HepG2 (cell line): ENCODE data around the gene VAV2. TPM values are rescaled to one million over a fixed set of nuclear protein-coding genes. Genes with fewer than 3 reads are reported as not detected.

Experiments
- ATAC-seq: fragments of 200-7000 bp; cut with Tn5 transposase; 3 replicates; pipeline ENCODE4 v1.9.1; 2020; ENCODE audit warnings: mild to moderate bottlenecking, moderate library complexity
- BruUV-seq: library from RNA; stranded (reverse); fragments of 400-500 nt; replicated peaks from 2 replicates; lab custom pipeline; 2021; lab: Mats Ljungman, UMichigan
- CTCF ChIA-PET: fragments of 300-600 bp; formaldehyde crosslinking; extraction: SDS; loops from one replicate; lab custom pipeline; 2021; ENCODE audit warnings: low total read pairs, inconsistent platforms, low intra/inter-chr PET ratio; lab: Yijun Ruan, JAX
- POLR2A ChIA-PET: fragments of 350-600 bp; sonication (Branson Sonifier 250); formaldehyde crosslinking; loops from one replicate; lab custom pipeline; 2020; ENCODE audit warnings: antibody characterized with exemption, inconsistent platforms; lab: Yijun Ruan, JAX
- DNase-seq: peaks from one replicate; pipeline ENCODE4 v3.0.0-alpha.2; 2015; ENCODE audit warnings: low spot score
- FAIRE-seq: peaks from 3 replicates; lab custom pipeline; 2011; peaks lifted over from hg19 to GRCh38; lab: Jason Lieb, UNC
- H2AFZ ChIP-seq: one replicate; pipeline ENCODE4 v1.6.1; 2011; ENCODE audit warnings: low read length, inconsistent platforms
- H3K27ac ChIP-seq: fragments of 300-600 bp; 3 replicates; pipeline ENCODE4 v1.8.0; 2011; ENCODE audit warnings: mixed run types, mild to moderate bottlenecking, mixed read lengths, low read length, inconsistent platforms; ENCODE audit not compliant: insufficient read depth; ENCODE audit errors: extremely low read length
- H3K27me3 ChIP-seq, 2 experiments: fragments of 200-600 bp in 1 of 2; 2 replicates in 1 of 2; 3 replicates in 1 of 2; pipeline versions ENCODE4 v1.6.0 to v1.8.0; 2011; ENCODE audit warnings: low read length in 2 of 2, mild to moderate bottlenecking in 2 of 2, moderate library complexity in 2 of 2, inconsistent platforms in 1 of 2; ENCODE audit not compliant: insufficient read depth in 2 of 2, control insufficient read depth in 1 of 2
- H3K36me3 ChIP-seq, 2 experiments: fragments of 200-600 bp in 1 of 2; replicated peaks in 1 of 2; 2 replicates in 1 of 2; 3 replicates in 1 of 2; pipeline versions ENCODE4 v1.5.1 to v1.8.0; 2011; ENCODE audit warnings: low read length in 2 of 2, inconsistent platforms in 1 of 2; ENCODE audit not compliant: insufficient read depth in 2 of 2, control insufficient read depth in 1 of 2
- H3K4me1 ChIP-seq: 2 replicates; pipeline ENCODE4 v1.5.1; 2012; ENCODE audit warnings: low read length, inconsistent platforms; ENCODE audit not compliant: insufficient read depth
- H3K4me2 ChIP-seq: 2 replicates; pipeline ENCODE4 v1.6.0; 2011; ENCODE audit warnings: low read depth, low read length, inconsistent platforms
- H3K4me3 ChIP-seq, 3 experiments: fragments of 200-600 bp in 1 of 3; sonication (generic), shearing (Covaris generic) in 1 of 3; replicated peaks in 1 of 3; 2 replicates each; pipeline ENCODE4 v1.5.1; 2011 to 2016; ENCODE audit warnings: low read length in 3 of 3, inconsistent platforms in 2 of 3, low read depth in 2 of 3, mild to moderate bottlenecking in 2 of 3, control low read depth in 1 of 3, mixed read lengths in 1 of 3; ENCODE audit not compliant: insufficient read depth in 1 of 3
- H3K79me2 ChIP-seq: one replicate; pipeline ENCODE4 v1.6.1; 2011; ENCODE audit warnings: low read length, inconsistent platforms; ENCODE audit not compliant: insufficient read depth
- H3K9ac ChIP-seq: 2 replicates; pipeline ENCODE4 v1.6.0; 2011; ENCODE audit warnings: mild to moderate bottlenecking, low read depth, low read length, inconsistent platforms; ENCODE audit not compliant: insufficient read depth
- H3K9me3 ChIP-seq: 2 replicates; pipeline ENCODE4 v1.5.1; 2012; ENCODE audit warnings: mild to moderate bottlenecking, low read length
- H4K20me1 ChIP-seq: 2 replicates; pipeline ENCODE4 v1.6.0; 2011; ENCODE audit warnings: inconsistent platforms, mild to moderate bottlenecking, low read length, moderate library complexity; ENCODE audit not compliant: insufficient read depth
- AGO2 ChIP-seq: fragments of 200-400 bp; formaldehyde crosslinking; optimal IDR thresholded peaks from 2 replicates; pipeline ENCODE3; 2017; ENCODE audit warnings: mild to moderate bottlenecking, low read depth, low read length, moderate library complexity
- DNMT3B ChIP-seq: conservative IDR thresholded peaks from 2 replicates; pipeline ENCODE4 v1.6.1; 2016; ENCODE audit warnings: missing biosample characterization, control low read depth
- HOXD1 ChIP-seq: sonication (generic); formaldehyde crosslinking; IDR thresholded peaks from 2 replicates; pipeline ENCODE4 v1.5.0; 2020; ENCODE audit warnings: missing genetic modification reagents
- KAT8 ChIP-seq: IDR thresholded peaks from 2 replicates; pipeline ENCODE4 v1.6.1; 2016; ENCODE audit warnings: missing genetic modification reagents, missing compliant biosample characterization
- KMT2B ChIP-seq: IDR thresholded peaks from 2 replicates; pipeline ENCODE4 v1.6.1; 2016; ENCODE audit warnings: missing genetic modification reagents, missing compliant biosample characterization
- NFKB2 ChIP-seq: sonication (generic); formaldehyde crosslinking; IDR thresholded peaks from 2 replicates; pipeline ENCODE4 v1.4.0; 2020; ENCODE audit warnings: missing genetic modification reagents, borderline replicate concordance
- RARG ChIP-seq: sonication (generic); formaldehyde crosslinking; IDR thresholded peaks from 2 replicates; pipeline ENCODE4 v1.4.0; 2020; ENCODE audit warnings: low read depth, mild to moderate bottlenecking, missing genetic modification reagents
- SIN3A ChIP-seq: IDR thresholded peaks from 2 replicates; pipeline ENCODE4 v1.6.1; 2011; ENCODE audit warnings: low read depth, mild to moderate bottlenecking, control low read depth, low read length, borderline replicate concordance
- SMAD1 ChIP-seq: sonication (generic); formaldehyde crosslinking; IDR thresholded peaks from 2 replicates; pipeline ENCODE4 v1.4.0; 2020; ENCODE audit warnings: missing genetic modification reagents, low read depth, mild to moderate bottlenecking, borderline replicate concordance
- SMAD9 ChIP-seq: sonication (generic); formaldehyde crosslinking; IDR thresholded peaks from 2 replicates; pipeline ENCODE4 v1.5.1; 2020; ENCODE audit warnings: mild to moderate bottlenecking, missing genetic modification reagents
- SNRNP70 ChIP-seq: fragments of 200-400 bp; formaldehyde crosslinking; IDR thresholded peaks from 2 replicates; pipeline ENCODE4 v1.6.1; 2017; ENCODE audit warnings: mild to moderate bottlenecking, low read depth, low read length, moderate library complexity
- THAP11 ChIP-seq: IDR thresholded peaks from 2 replicates; pipeline ENCODE4 v1.6.1; 2016; ENCODE audit warnings: missing biosample characterization, missing genetic modification reagents
- ZFP1 ChIP-seq: IDR thresholded peaks from 2 replicates; pipeline ENCODE4 v1.6.1; 2016
- ZNF263 ChIP-seq: sonication (generic); formaldehyde crosslinking; IDR thresholded peaks from 2 replicates; pipeline ENCODE4 v1.4.0; 2020; ENCODE audit warnings: missing genetic modification reagents
- ZNF776 ChIP-seq: sonication (generic); formaldehyde crosslinking; IDR thresholded peaks from 2 replicates; pipeline ENCODE4 v1.4.0; 2020; ENCODE audit warnings: mild to moderate bottlenecking, missing genetic modification reagents
- WGBS: methylation state at CpG from one replicate; pipeline ENCODE4 v1.1.6; 2017; ENCODE audit warnings: low lambda C conversion rate; 5-methylcytosine and 5-hydroxymethylcytosine counted together
- in situ Hi-C: cut with HindIII; loops from 2 replicates; pipeline ENCODE4 v1.10.0; 2017; ENCODE audit warnings: low pct_unique_long_range_greater_than_20kb; ENCODE audit not compliant: extremely low pct_ligation_motif_present
- intact Hi-C: fragments of 100-400 bp; cut with micrococcal nuclease; formaldehyde crosslinking; loops from one replicate; pipeline ENCODE4 v1.10.0; 2022; ENCODE audit not compliant: unreplicated experiment
- polyA plus RNA-seq, 8 experiments: library from polyadenylated mRNA; depleted of rRNA in 3 of 8; stranded (reverse) in 7 of 8; unstranded in 1 of 8; fragments of >200 nt; fragmentation: Illumina TruSeq in 4 of 8; extraction: Trizol in 4 of 8; gene quantifications; 2 replicates each; pipeline versions ENCODE4 v1.2.1 to v1.2.3, GENCODE V29; 2011 to 2016; ENCODE audit warnings: low read depth in 4 of 8, missing spikeins in 1 of 8, mixed read lengths in 1 of 8; ENCODE audit not compliant: insufficient read depth in 1 of 8
- total RNA-seq, 5 experiments: library from RNA; depleted of rRNA; stranded (reverse); fragments of >200 nt; fragmentation: Illumina TruSeq; extraction: Trizol; gene quantifications; 2 replicates each; pipeline ENCODE4 v1.2.3, GENCODE V29; 2016; ENCODE audit warnings: low read depth in 1 of 5
- TF ChIP-seq, protein P1 (sequence below): sonication (generic); formaldehyde crosslinking; IDR thresholded peaks from 2 replicates; pipeline ENCODE4 v1.5.1; 2020; ENCODE audit warnings: missing genetic modification reagents, mild to moderate bottlenecking, borderline replicate concordance
- TF ChIP-seq, protein P2 (sequence below): IDR thresholded peaks from 2 replicates; pipeline ENCODE4 v1.6.1; 2016

Gene VAV2
- total and polyA plus RNA-seq, 2 of the 13 experiments (the other 11 are each of a cell fraction or from before 2014, with no cell fraction given), result 22.5 to 22.9 TPM

- ATAC-seq (no peak), DNase-seq (no peak), FAIRE-seq (no peak)
- CTCF ChIA-PET, result no interaction called here
- no peak overlapping the region for H2AFZ ChIP-seq
- 97% methylated on average over 7 of the region's 18 CpGs for WGBS
- no TSS peak for BruUV-seq
- in situ Hi-C loops, result no loop called here
- H3K4me1 ChIP-seq, result peaks cover 38% of the 10 kb centered on the region
- intact Hi-C loops, result no loop called here
- peaks cover 88% of the 10 kb centered on the region for H3K79me2 ChIP-seq
- no peaks in the 10 kb centered on the region for H3K27me3 ChIP-seq
- POLR2A ChIA-PET, result no interaction called here
- H3K27ac ChIP-seq, result no peak overlapping the region
- TF ChIP-seq RARG (no peak), AGO2 (peak; percentile 36)
- H3K4me2 ChIP-seq, result no peak overlapping the region
- peaks cover 45% of the 10 kb centered on the region for H4K20me1 ChIP-seq
- H3K36me3 ChIP-seq, result peaks cover 0 to 2% of the 10 kb centered on the region in 2 experiments; a peak in 3 of 5 replicates
- peaks cover 7% of the 10 kb centered on the region; the same call in 1 of the 2 replicates for H3K9me3 ChIP-seq
- no peak overlapping the region for H3K4me3 ChIP-seq
- H3K9ac ChIP-seq, result no peak overlapping the region
Measured at GRCh38 chr9:133961226-133962165, 30.6 kb downstream of the VAV2 start.

- ATAC-seq (peak; percentile 20; the same call in 1 of the 3 replicates), DNase-seq (no peak), FAIRE-seq (no peak)
- in situ Hi-C loops (no loop called here), intact Hi-C loops (no loop called here)
- Histone ChIP-seq H3K27me3 (no peaks in the 10 kb centered on the region), H4K20me1 (peaks cover 46% of the 10 kb centered on the region), H3K36me3 (peaks cover 0 to 2% of the 10 kb centered on the region in 2 experiments; a peak in 3 of 5 replicates), H3K4me3 (no peak overlapping the region), H2AFZ (no peak overlapping the region), H3K9ac (no peak overlapping the region), H3K4me1 (peaks cover 31% of the 10 kb centered on the region), H3K4me2 (no peak overlapping the region), H3K9me3 (peaks cover 7% of the 10 kb centered on the region; the same call in 1 of the 2 replicates), H3K79me2 (peaks cover 88% of the 10 kb centered on the region), H3K27ac (no peak overlapping the region)
- CTCF ChIA-PET, result no interaction called here
- WGBS, result 96% methylated on average over 18 of the region's 21 CpGs
- POLR2A ChIA-PET, result no interaction called here
- no TSS peak for BruUV-seq
- TF ChIP-seq SNRNP70 (no peak), NFKB2 (CRISPR knock-in tag) (no peak), ZFP1 (CRISPR knock-in tag) (no peak), ZNF263 (no peak), ZNF776 (CRISPR knock-in tag) (no peak), DNMT3B (CRISPR knock-in tag) (no peak), SIN3A (no peak), HOXD1 (CRISPR knock-in tag) (no peak), SMAD9 (CRISPR knock-in tag) (no peak), THAP11 (no peak), SMAD1 (no peak), KMT2B (CRISPR knock-in tag) (no peak), KAT8 (no peak)
- TF ChIP-seq, protein P1, sequence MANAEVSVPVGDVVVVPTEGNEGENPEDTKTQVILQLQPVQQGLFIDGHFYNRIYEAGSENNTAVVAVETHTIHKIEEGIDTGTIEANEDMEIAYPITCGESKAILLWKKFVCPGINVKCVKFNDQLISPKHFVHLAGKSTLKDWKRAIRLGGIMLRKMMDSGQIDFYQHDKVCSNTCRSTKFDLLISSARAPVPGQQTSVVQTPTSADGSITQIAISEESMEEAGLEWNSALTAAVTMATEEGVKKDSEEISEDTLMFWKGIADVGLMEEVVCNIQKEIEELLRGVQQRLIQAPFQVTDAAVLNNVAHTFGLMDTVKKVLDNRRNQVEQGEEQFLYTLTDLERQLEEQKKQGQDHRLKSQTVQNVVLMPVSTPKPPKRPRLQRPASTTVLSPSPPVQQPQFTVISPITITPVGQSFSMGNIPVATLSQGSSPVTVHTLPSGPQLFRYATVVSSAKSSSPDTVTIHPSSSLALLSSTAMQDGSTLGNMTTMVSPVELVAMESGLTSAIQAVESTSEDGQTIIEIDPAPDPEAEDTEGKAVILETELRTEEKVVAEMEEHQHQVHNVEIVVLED, result no peak
- TF ChIP-seq, protein P2, sequence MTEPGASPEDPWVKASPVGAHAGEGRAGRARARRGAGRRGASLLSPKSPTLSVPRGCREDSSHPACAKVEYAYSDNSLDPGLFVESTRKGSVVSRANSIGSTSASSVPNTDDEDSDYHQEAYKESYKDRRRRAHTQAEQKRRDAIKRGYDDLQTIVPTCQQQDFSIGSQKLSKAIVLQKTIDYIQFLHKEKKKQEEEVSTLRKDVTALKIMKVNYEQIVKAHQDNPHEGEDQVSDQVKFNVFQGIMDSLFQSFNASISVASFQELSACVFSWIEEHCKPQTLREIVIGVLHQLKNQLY, result no peak
Measured at GRCh38 chr9:133960568-133961129, 31.5 kb downstream of the VAV2 start.
